ENCODE data around the gene ERP27. TPM values are rescaled to one million over a fixed set of nuclear protein-coding genes. Genes with fewer than 3 reads are reported as not detected.
A peak's percentile ranks its signal among the peaks of the same experiment; 100 is the strongest.

ERP27 gene
- polyA plus RNA-seq, 1 of the 3 experiments (the other 2 are of a cell fraction) = 0.64 TPM

- no peak for DNase-seq
- ChIA-PET CTCF (interaction anchor here (1.1 to 1.9 kb wide), 2 partner anchors 9 to 46 kb away, joined by 3 to 5 read pairs; no protein-coding TSS in a partner anchor), POLR2A (no interaction called here)
- TF ChIP-seq GATA2 (CRISPR knock-in tag; IDR thresholded peaks at IDR 0.05) (no peak), ELF1 (IDR thresholded peaks at IDR 0.05) (no peak), MEF2A (IDR thresholded peaks at IDR 0.05; ENCODE audit: borderline replicate concordance, low read depth) (no peak), MXI1 (IDR thresholded peaks at IDR 0.05; ENCODE audit: low read depth, low read length) (no peak), POLR2AphosphoS5 (IDR thresholded peaks at IDR 0.05; ENCODE audit: low read depth, low read length) (no peak), USF1 (IDR thresholded peaks at IDR 0.05; ENCODE audit: borderline replicate concordance, low read depth) (no peak), EP300 (IDR thresholded peaks at IDR 0.05; ENCODE audit: borderline replicate concordance in 1 of 2, low read depth in 1 of 2, low read length in 1 of 2) (no peak), EZH2phosphoT487 (IDR thresholded peaks at IDR 0.05; ENCODE audit: borderline replicate concordance, low read depth) (no peak), FOXJ3 (CRISPR knock-in tag; IDR thresholded peaks at IDR 0.05) (no peak), TCF12 (IDR thresholded peaks at IDR 0.05) (no peak), REST (IDR thresholded peaks at IDR 0.05; ENCODE audit: low read depth, low read length) (no peak), CTCF (IDR thresholded peaks at IDR 0.05) (no peak), NFIC (IDR thresholded peaks at IDR 0.05; ENCODE audit: borderline replicate concordance) (no peak), TEAD4 (IDR thresholded peaks at IDR 0.05; ENCODE audit: borderline replicate concordance, insufficient read depth) (no peak), RCOR1 (IDR thresholded peaks at IDR 0.05; ENCODE audit: low read length) (no peak), SMC3 (IDR thresholded peaks at IDR 0.05; ENCODE audit: low read depth, low read length) (no peak), CHD2 (IDR thresholded peaks at IDR 0.05; ENCODE audit: low read length, partially characterized antibody) (no peak), ZBTB33 (IDR thresholded peaks at IDR 0.05; ENCODE audit: borderline replicate concordance, low read depth) (no peak)
- H3K9me2 ChIP-seq = no peaks in the 10 kb centered on the region
- no peaks in the 10 kb centered on the region for H4K20me1 ChIP-seq (ENCODE audit: insufficient read depth)
- no peak overlapping the region for H3K9ac ChIP-seq
- no peaks in the 10 kb centered on the region for H3K36me3 ChIP-seq (replicated peaks in 1 of 2; ENCODE audit: control insufficient read depth in 1 of 2, insufficient read depth in 2 of 2, low read length in 1 of 2)
- H3F3A ChIP-seq (replicated peaks; ENCODE audit: insufficient read depth) = no peaks in the 10 kb centered on the region
- H3K4me2 ChIP-seq = no peak overlapping the region
- H3K27me3 ChIP-seq (ENCODE audit: insufficient read depth) = no peaks in the 10 kb centered on the region
- H2AFZ ChIP-seq (ENCODE audit: low read depth) = peak overlapping the region; percentile 34; the same call in 1 of the 2 replicates
- H3K79me2 ChIP-seq (ENCODE audit: insufficient read depth) = no peaks in the 10 kb centered on the region
- peaks cover 4 to 19% of the 10 kb centered on the region in 2 experiments for H3K4me1 ChIP-seq (ENCODE audit: control insufficient read depth in 1 of 2, insufficient read depth in 2 of 2, low read depth in 1 of 2, low read length in 1 of 2)
- 85% methylated on average over 5 of the region's 5 CpGs for WGBS (ENCODE audit: low lambda C conversion rate)
- H3K27ac ChIP-seq (ENCODE audit: low read depth in 2 of 2, low read length in 1 of 2) = no peak overlapping the region
- no peaks in the 10 kb centered on the region for H3K9me3 ChIP-seq
- H3K4me3 ChIP-seq (ENCODE audit: low read depth in 2 of 2, low read length in 1 of 2) = no peak overlapping the region
Observed at GRCh38 chr12:14893506-14894250, 44.7 kb downstream of the ERP27 start.
